ENCODE data around the gene MTMR12. TPM values are rescaled to one million over a fixed set of nuclear protein-coding genes. Genes with fewer than 3 reads are reported as not detected.
A peak's percentile ranks its signal among the peaks of the same experiment; 100 is the strongest.

MTMR12 gene
- total and polyA plus RNA-seq, 2 donors (not counting 1 experiment from before 2014, with no cell fraction given): 18.5 to 18.6 TPM

DNA sequence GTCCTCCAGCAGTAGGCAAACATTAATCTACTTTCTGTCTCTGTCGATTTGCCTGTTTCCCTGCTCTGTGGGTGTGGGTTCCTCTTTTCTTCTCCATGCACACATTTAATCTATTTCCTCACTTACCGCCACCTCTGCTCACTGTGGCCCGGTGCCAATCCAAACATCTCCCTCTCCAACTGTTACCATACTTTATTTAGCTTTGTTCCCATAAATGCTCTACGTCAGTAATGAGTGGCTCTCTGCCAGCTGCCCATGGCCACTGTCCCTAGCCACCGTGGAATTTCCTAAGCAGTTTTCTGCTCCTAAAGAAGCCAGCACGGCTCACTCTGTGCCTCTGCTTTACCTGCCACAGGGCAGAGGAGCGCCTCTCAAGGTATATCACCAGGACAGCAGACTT is 119.1 kb downstream of the MTMR12 start:
- Histone ChIP-seq H3K36me3 (ENCODE audit: control insufficient read depth, insufficient read depth, low read length) (no peaks in the 10 kb centered on the region), H3K4me1 (ENCODE audit: control insufficient read depth, extremely low read depth, insufficient read depth, low read length) (peaks cover 2% of the 10 kb centered on the region), H3K4me3 (replicated peaks in 1 of 4; ENCODE audit: control extremely low read depth in 1 of 4, insufficient read depth in 1 of 4, low read depth in 3 of 4, low read length in 4 of 4) (peak overlapping the region in 2 of 4 experiments; percentile 19 to 25), H3K4me2 (ENCODE audit: extremely low read depth, insufficient read depth, low read length) (peak overlapping the region; percentile 79), H2AFZ (ENCODE audit: low read length) (peak overlapping the region; percentile 19), H3K9me3 (ENCODE audit: control insufficient read depth, insufficient read depth, low read depth, low read length) (no peaks in the 10 kb centered on the region), H3K79me2 (ENCODE audit: control insufficient read depth, insufficient read depth, low read length) (no peaks in the 10 kb centered on the region), H4K20me1 (ENCODE audit: control insufficient read depth, extremely low read depth, insufficient read depth, low read length) (no peaks in the 10 kb centered on the region), H3K27me3 (ENCODE audit: control insufficient read depth, insufficient read depth, low read length) (no peaks in the 10 kb centered on the region), H3K27ac (ENCODE audit: insufficient read depth, low read length) (no peak overlapping the region), H3K9ac (ENCODE audit: insufficient read depth, low read length) (no peak overlapping the region)
- peak; percentile 87 to 91 for DNase-seq (ENCODE audit: low read depth in 2 of 2)
- TF ChIP-seq, protein P1, sequence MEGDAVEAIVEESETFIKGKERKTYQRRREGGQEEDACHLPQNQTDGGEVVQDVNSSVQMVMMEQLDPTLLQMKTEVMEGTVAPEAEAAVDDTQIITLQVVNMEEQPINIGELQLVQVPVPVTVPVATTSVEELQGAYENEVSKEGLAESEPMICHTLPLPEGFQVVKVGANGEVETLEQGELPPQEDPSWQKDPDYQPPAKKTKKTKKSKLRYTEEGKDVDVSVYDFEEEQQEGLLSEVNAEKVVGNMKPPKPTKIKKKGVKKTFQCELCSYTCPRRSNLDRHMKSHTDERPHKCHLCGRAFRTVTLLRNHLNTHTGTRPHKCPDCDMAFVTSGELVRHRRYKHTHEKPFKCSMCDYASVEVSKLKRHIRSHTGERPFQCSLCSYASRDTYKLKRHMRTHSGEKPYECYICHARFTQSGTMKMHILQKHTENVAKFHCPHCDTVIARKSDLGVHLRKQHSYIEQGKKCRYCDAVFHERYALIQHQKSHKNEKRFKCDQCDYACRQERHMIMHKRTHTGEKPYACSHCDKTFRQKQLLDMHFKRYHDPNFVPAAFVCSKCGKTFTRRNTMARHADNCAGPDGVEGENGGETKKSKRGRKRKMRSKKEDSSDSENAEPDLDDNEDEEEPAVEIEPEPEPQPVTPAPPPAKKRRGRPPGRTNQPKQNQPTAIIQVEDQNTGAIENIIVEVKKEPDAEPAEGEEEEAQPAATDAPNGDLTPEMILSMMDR (conservative IDR thresholded peaks at IDR 0.05 in 1 of 2, IDR thresholded peaks at IDR 0.05 in 1 of 2; ENCODE audit: low read depth in 1 of 2, low read length in 2 of 2): no peak
- no peak for TF ChIP-seq EZH2 (IDR thresholded peaks at IDR 0.05; ENCODE audit: low read length, missing control alignments)

DNA sequence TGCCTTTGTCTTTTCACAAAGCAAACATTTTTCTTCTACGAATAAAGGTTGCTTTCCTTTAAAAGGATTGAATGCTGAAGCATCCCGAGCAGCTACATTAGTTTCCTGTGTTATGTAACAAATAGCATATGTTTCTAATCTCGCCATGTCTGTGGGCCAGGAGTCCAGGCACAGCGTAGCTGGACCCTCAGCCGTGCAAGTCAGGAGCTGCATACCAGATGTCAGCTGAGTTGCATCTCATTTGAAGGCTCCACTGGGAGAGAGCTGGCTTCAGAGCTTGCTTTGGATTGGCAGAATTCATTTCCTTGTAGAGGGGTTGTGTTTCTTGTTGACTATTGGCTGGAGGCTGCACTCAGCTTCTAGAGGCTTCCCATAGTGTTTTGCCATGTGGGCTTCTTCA is 122.6 kb downstream of the MTMR12 start:
- TF ChIP-seq, protein P1 (conservative IDR thresholded peaks at IDR 0.05 in 1 of 2, IDR thresholded peaks at IDR 0.05 in 1 of 2; ENCODE audit: low read depth in 1 of 2, low read length in 2 of 2): no peak
- TF ChIP-seq EZH2 (IDR thresholded peaks at IDR 0.05; ENCODE audit: low read length, missing control alignments): no peak
- DNase-seq (ENCODE audit: low read depth in 2 of 2): peak; percentile 26 to 63

DNA sequence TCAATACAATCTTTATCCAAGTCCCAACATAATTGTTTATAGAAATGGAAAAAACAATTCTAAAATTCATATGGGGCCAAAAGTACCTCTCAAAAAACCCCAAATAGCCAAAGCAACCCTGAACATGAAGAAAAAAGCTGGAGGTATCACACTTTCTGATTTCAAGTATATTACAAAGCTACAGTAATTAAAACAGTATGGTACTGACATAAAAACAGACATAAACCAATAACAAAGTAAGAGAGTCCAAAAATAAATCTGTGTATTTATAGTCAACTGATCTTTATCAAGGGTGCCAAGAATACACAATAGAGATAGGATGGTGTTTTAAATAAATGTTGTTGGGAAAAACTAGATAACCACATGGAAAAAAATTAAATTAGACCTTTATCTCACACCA is 125.1 kb downstream of the MTMR12 start:
- Histone ChIP-seq H3K4me1 (ENCODE audit: control insufficient read depth, extremely low read depth, insufficient read depth, low read length) (no peaks in the 10 kb centered on the region), H3K27ac (ENCODE audit: insufficient read depth, low read length) (no peak overlapping the region), H3K36me3 (ENCODE audit: control insufficient read depth, insufficient read depth, low read length) (no peaks in the 10 kb centered on the region), H2AFZ (ENCODE audit: low read length) (no peak overlapping the region), H3K79me2 (ENCODE audit: control insufficient read depth, insufficient read depth, low read length) (no peaks in the 10 kb centered on the region), H3K9me3 (ENCODE audit: control insufficient read depth, insufficient read depth, low read depth, low read length) (no peaks in the 10 kb centered on the region), H3K4me3 (replicated peaks in 1 of 4; ENCODE audit: control extremely low read depth in 1 of 4, insufficient read depth in 1 of 4, low read depth in 3 of 4, low read length in 4 of 4) (no peak overlapping the region), H4K20me1 (ENCODE audit: control insufficient read depth, extremely low read depth, insufficient read depth, low read length) (no peaks in the 10 kb centered on the region), H3K4me2 (ENCODE audit: extremely low read depth, insufficient read depth, low read length) (no peak overlapping the region), H3K27me3 (ENCODE audit: control insufficient read depth, insufficient read depth, low read length) (no peaks in the 10 kb centered on the region), H3K9ac (ENCODE audit: insufficient read depth, low read length) (no peak overlapping the region)
- TF ChIP-seq, protein P1 (conservative IDR thresholded peaks at IDR 0.05 in 1 of 2, IDR thresholded peaks at IDR 0.05 in 1 of 2; ENCODE audit: low read depth in 1 of 2, low read length in 2 of 2): no peak
- TF ChIP-seq EZH2 (IDR thresholded peaks at IDR 0.05; ENCODE audit: low read length, missing control alignments): no peak
- no peak for DNase-seq (ENCODE audit: low read depth in 2 of 2)

More for the DNA sequence above, 122.6 kb downstream of the MTMR12 start:
- Histone ChIP-seq H3K79me2 (ENCODE audit: control insufficient read depth, insufficient read depth, low read length) (no peaks in the 10 kb centered on the region), H3K27ac (ENCODE audit: insufficient read depth, low read length) (no peak overlapping the region), H3K9ac (ENCODE audit: insufficient read depth, low read length) (no peak overlapping the region), H3K27me3 (ENCODE audit: control insufficient read depth, insufficient read depth, low read length) (no peaks in the 10 kb centered on the region), H3K36me3 (ENCODE audit: control insufficient read depth, insufficient read depth, low read length) (no peaks in the 10 kb centered on the region), H4K20me1 (ENCODE audit: control insufficient read depth, extremely low read depth, insufficient read depth, low read length) (no peaks in the 10 kb centered on the region), H3K9me3 (ENCODE audit: control insufficient read depth, insufficient read depth, low read depth, low read length) (no peaks in the 10 kb centered on the region), H2AFZ (ENCODE audit: low read length) (peak overlapping the region; percentile 84), H3K4me1 (ENCODE audit: control insufficient read depth, extremely low read depth, insufficient read depth, low read length) (peaks cover 2% of the 10 kb centered on the region), H3K4me3 (replicated peaks in 1 of 4; ENCODE audit: control extremely low read depth in 1 of 4, insufficient read depth in 1 of 4, low read depth in 3 of 4, low read length in 4 of 4) (no peak overlapping the region), H3K4me2 (ENCODE audit: extremely low read depth, insufficient read depth, low read length) (no peak overlapping the region)

All from fibroblast of lung (primary cell).